OCI-LY3 (cell line): Measurements from ENCODE around the gene GARNL3.

Experiments
- EZH2phosphoT487 ChIP-seq: fragments of 200-600 bp; shearing (Covaris generic); IDR thresholded peaks from 2 replicates; pipeline ENCODE4 v1.6.1; 2018; ENCODE audit warnings: antibody characterized with exemption, mixed run types, low read depth
- TF ChIP-seq, protein P1 (sequence below): fragments of 200-600, 300-600 bp; sonication (generic); IDR thresholded peaks from 2 replicates; pipeline ENCODE4 v1.5.1; 2014; ENCODE audit warnings: antibody characterized with exemption, low read length, low read depth

DNA sequence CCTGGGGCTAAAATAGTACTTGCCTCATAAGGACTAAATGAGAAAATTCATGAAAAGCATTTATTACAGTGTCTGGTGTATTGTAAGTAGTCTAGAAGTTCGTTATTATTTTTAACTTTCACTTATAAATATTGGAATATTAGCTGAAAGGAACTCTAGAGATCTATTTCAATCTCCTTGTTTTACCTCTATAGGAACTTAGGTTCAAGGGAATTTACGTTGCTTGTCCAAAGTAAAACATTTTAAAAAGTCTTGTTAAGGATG is 55.5 kb downstream of the GARNL3 start:
- no peak for TF ChIP-seq EZH2phosphoT487
- TF ChIP-seq, protein P1, sequence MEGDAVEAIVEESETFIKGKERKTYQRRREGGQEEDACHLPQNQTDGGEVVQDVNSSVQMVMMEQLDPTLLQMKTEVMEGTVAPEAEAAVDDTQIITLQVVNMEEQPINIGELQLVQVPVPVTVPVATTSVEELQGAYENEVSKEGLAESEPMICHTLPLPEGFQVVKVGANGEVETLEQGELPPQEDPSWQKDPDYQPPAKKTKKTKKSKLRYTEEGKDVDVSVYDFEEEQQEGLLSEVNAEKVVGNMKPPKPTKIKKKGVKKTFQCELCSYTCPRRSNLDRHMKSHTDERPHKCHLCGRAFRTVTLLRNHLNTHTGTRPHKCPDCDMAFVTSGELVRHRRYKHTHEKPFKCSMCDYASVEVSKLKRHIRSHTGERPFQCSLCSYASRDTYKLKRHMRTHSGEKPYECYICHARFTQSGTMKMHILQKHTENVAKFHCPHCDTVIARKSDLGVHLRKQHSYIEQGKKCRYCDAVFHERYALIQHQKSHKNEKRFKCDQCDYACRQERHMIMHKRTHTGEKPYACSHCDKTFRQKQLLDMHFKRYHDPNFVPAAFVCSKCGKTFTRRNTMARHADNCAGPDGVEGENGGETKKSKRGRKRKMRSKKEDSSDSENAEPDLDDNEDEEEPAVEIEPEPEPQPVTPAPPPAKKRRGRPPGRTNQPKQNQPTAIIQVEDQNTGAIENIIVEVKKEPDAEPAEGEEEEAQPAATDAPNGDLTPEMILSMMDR: no peak
